ENCODE measurements around the gene B3GAT1.

B3GAT1 gene

GRCh38 chr11:134407321-134407828 is 4.7 kb downstream of the B3GAT1 start:
- Histone ChIP-seq H3K9me3 (no peaks in the 10 kb centered on the region), H3K4me3 (ENCODE audit: low read depth, low read length) (no peak overlapping the region), H3K27me3 (peaks cover 29% of the 10 kb centered on the region), H3K36me3 (no peaks in the 10 kb centered on the region), H3K4me1 (no peaks in the 10 kb centered on the region)
- DNase-seq = no peak
- no peak for TF ChIP-seq CTCF (IDR thresholded peaks at IDR 0.05; ENCODE audit: low read depth, low read length)

GRCh38 chr11:134406264-134407185 is 5.5 kb downstream of the B3GAT1 start:
- Histone ChIP-seq H3K36me3 (no peaks in the 10 kb centered on the region), H3K27me3 (peaks cover 28% of the 10 kb centered on the region), H3K4me3 (ENCODE audit: low read depth, low read length) (no peak overlapping the region), H3K9me3 (no peaks in the 10 kb centered on the region), H3K4me1 (no peaks in the 10 kb centered on the region)
- no peak for DNase-seq
- no peak for TF ChIP-seq CTCF (IDR thresholded peaks at IDR 0.05; ENCODE audit: low read depth, low read length)

- peaks cover 21% of the 10 kb centered on the region for H3K27me3 ChIP-seq
- H3K9me3 ChIP-seq = no peaks in the 10 kb centered on the region
- no peaks in the 10 kb centered on the region for H3K36me3 ChIP-seq
- no peak overlapping the region for H3K4me3 ChIP-seq (ENCODE audit: low read depth, low read length)
- DNase-seq = no peak
- no peak for TF ChIP-seq CTCF (IDR thresholded peaks at IDR 0.05; ENCODE audit: low read depth, low read length)
- H3K4me1 ChIP-seq = no peaks in the 10 kb centered on the region
These were observed 6.2 kb downstream of the B3GAT1 start for GRCh38 chr11:134405841-134406240.

- no peaks in the 10 kb centered on the region for H3K9me3 ChIP-seq
- peaks cover 17% of the 10 kb centered on the region for H3K27me3 ChIP-seq
- H3K4me3 ChIP-seq (ENCODE audit: low read depth, low read length) = no peak overlapping the region
- no peaks in the 10 kb centered on the region for H3K36me3 ChIP-seq
- no peak for TF ChIP-seq CTCF (IDR thresholded peaks at IDR 0.05; ENCODE audit: low read depth, low read length)
- no peak for DNase-seq
- H3K4me1 ChIP-seq = no peaks in the 10 kb centered on the region
These were observed 6.6 kb downstream of the B3GAT1 start for GRCh38 chr11:134405436-134405835.

- no peak for TF ChIP-seq CTCF (IDR thresholded peaks at IDR 0.05; ENCODE audit: low read depth, low read length)
- Histone ChIP-seq H3K4me3 (ENCODE audit: low read depth, low read length) (no peak overlapping the region), H3K9me3 (no peaks in the 10 kb centered on the region), H3K4me1 (no peaks in the 10 kb centered on the region), H3K36me3 (no peaks in the 10 kb centered on the region), H3K27me3 (peaks cover 10% of the 10 kb centered on the region)
- no peak for DNase-seq
These were observed 7.3 kb downstream of the B3GAT1 start for GRCh38 chr11:134404575-134405341.
